Brain microvascular endothelial cell (primary cell): ENCODE measurements around the gene PEF1.

Source experiments
- DNase-seq: peaks from one replicate; pipeline ENCODE4 v3.0.0-alpha.2; 2020
- H3K27ac ChIP-seq: fragments of 250-450 bp; sonication (Bioruptor Pico); 2 replicates; pipeline ENCODE4 v1.5.1; 2020; ENCODE audit warnings: mild to moderate bottlenecking, moderate library complexity
- H3K27me3 ChIP-seq: fragments of 250-450 bp; sonication (Bioruptor Pico); replicated peaks from 2 replicates; pipeline ENCODE4 v1.5.1; 2020; ENCODE audit warnings: mild to moderate bottlenecking
- H3K36me3 ChIP-seq: fragments of 250-450 bp; sonication (Bioruptor Pico); replicated peaks from 2 replicates; pipeline ENCODE4 v1.5.1; 2020; ENCODE audit warnings: mild to moderate bottlenecking
- H3K4me3 ChIP-seq: 2 replicates; pipeline ENCODE4 v1.5.1; 2011; ENCODE audit warnings: low read depth, mild to moderate bottlenecking, control low read depth, low read length, moderate library complexity
- CTCF ChIP-seq: IDR thresholded peaks from 2 replicates; pipeline ENCODE4 v1.5.1; 2011; ENCODE audit warnings: low read depth, mild to moderate bottlenecking, moderate library complexity, low read length, control low read depth, inconsistent platforms; ENCODE audit errors: missing control alignments
- in situ Hi-C: cut with HindIII; loops from 2 replicates; pipeline ENCODE4 v1.10.0; 2017; ENCODE audit warnings: low sequenced_read_pairs, low pct_ligation_motif_present

Gene PEF1

GRCh38 chr1:31652891-31653499 is 8.3 kb upstream of the PEF1 start:
- Histone ChIP-seq H3K4me3 (no peak overlapping the region), H3K27ac (no peak overlapping the region), H3K27me3 (no peaks in the 10 kb centered on the region), H3K36me3 (no peaks in the 10 kb centered on the region)
- TF ChIP-seq CTCF: no peak
- in situ Hi-C loops: no loop called here
- no peak for DNase-seq

GRCh38 chr1:31651766-31652165 is 7.1 kb upstream of the PEF1 start:
- Histone ChIP-seq H3K4me3 (no peak overlapping the region), H3K36me3 (no peaks in the 10 kb centered on the region), H3K27ac (no peak overlapping the region), H3K27me3 (no peaks in the 10 kb centered on the region)
- DNase-seq: no peak
- no peak for TF ChIP-seq CTCF
- in situ Hi-C loops: no loop called here

- H3K36me3 ChIP-seq: no peaks in the 10 kb centered on the region
- DNase-seq: no peak
- in situ Hi-C loops: no loop called here
- no peak overlapping the region for H3K27ac ChIP-seq
- no peaks in the 10 kb centered on the region for H3K27me3 ChIP-seq
- TF ChIP-seq CTCF: no peak
- no peak overlapping the region for H3K4me3 ChIP-seq
Observed at GRCh38 chr1:31651089-31651420, 6.4 kb upstream of the PEF1 start.

GRCh38 chr1:31650161-31651088 is 5.7 kb upstream of the PEF1 start:
- DNase-seq: no peak
- in situ Hi-C loops: no loop called here

GRCh38 chr1:31648641-31649357 is 4.1 kb upstream of the PEF1 start:
- Histone ChIP-seq H3K36me3 (no peaks in the 10 kb centered on the region), H3K4me3 (no peak overlapping the region), H3K27ac (no peak overlapping the region), H3K27me3 (no peaks in the 10 kb centered on the region)
- TF ChIP-seq CTCF: no peak
- DNase-seq: no peak
- in situ Hi-C loops: no loop called here

More at GRCh38 chr1:31650161-31651088, 5.7 kb upstream of the PEF1 start:
- TF ChIP-seq CTCF: no peak
- Histone ChIP-seq H3K27ac (no peak overlapping the region), H3K36me3 (no peaks in the 10 kb centered on the region), H3K4me3 (no peak overlapping the region), H3K27me3 (no peaks in the 10 kb centered on the region)
